NCI-H2107 (cell line): ENCODE data around the gene THOC6.
"Not testable (repeated sequence)": the region's sequence is repeated elsewhere in the genome, so short reads cannot be mapped to it uniquely, and the experiment has no call there.

Experiments used
- DNase-seq: peaks from one replicate; lab custom pipeline; 2025; lab: John Stamatoyannopoulos, UW

The THOC6 gene

GRCh38 chr16:3072148-3072547 lies 48.3 kb downstream of the THOC6 start:
- DNase-seq = not testable (repeated sequence)

- not testable (repeated sequence) for DNase-seq
Observed at GRCh38 chr16:3072576-3073263, 48.9 kb downstream of the THOC6 start.

- DNase-seq = no peak
Observed at GRCh38 chr16:3073448-3073847, 49.6 kb downstream of the THOC6 start.

- DNase-seq = no peak
Observed at GRCh38 chr16:3074860-3075522, 51.2 kb downstream of the THOC6 start.

GRCh38 chr16:3075523-3075915 lies 51.7 kb downstream of the THOC6 start:
- DNase-seq = no peak

GRCh38 chr16:3075946-3076345 lies 52.1 kb downstream of the THOC6 start:
- DNase-seq = not testable (repeated sequence)

GRCh38 chr16:3076577-3076976 lies 52.7 kb downstream of the THOC6 start:
- no peak for DNase-seq
